Glomerular endothelial cell (primary cell): ENCODE data around the gene GTF2I. TPM values are rescaled to one million over a fixed set of nuclear protein-coding genes. Genes with fewer than 3 reads are reported as not detected.
"Not testable (repeated sequence)": the region's sequence is repeated elsewhere in the genome, so short reads cannot be mapped to it uniquely, and the experiment has no call there.

Experiments used
- DNase-seq: peaks from one replicate; pipeline ENCODE4 v3.0.0-alpha.2; 2011; ENCODE audit warnings: low read depth, low spot score; ENCODE audit errors: extremely low read depth
- total RNA-seq: library from RNA; depleted of rRNA; stranded (reverse); fragments of >200 nt; gene quantifications from 2 replicates; pipeline ENCODE4 v1.2.3, GENCODE V29; 2015

The GTF2I gene
- total RNA-seq, 1 donor from 2014 or later: 129 TPM

DNA sequence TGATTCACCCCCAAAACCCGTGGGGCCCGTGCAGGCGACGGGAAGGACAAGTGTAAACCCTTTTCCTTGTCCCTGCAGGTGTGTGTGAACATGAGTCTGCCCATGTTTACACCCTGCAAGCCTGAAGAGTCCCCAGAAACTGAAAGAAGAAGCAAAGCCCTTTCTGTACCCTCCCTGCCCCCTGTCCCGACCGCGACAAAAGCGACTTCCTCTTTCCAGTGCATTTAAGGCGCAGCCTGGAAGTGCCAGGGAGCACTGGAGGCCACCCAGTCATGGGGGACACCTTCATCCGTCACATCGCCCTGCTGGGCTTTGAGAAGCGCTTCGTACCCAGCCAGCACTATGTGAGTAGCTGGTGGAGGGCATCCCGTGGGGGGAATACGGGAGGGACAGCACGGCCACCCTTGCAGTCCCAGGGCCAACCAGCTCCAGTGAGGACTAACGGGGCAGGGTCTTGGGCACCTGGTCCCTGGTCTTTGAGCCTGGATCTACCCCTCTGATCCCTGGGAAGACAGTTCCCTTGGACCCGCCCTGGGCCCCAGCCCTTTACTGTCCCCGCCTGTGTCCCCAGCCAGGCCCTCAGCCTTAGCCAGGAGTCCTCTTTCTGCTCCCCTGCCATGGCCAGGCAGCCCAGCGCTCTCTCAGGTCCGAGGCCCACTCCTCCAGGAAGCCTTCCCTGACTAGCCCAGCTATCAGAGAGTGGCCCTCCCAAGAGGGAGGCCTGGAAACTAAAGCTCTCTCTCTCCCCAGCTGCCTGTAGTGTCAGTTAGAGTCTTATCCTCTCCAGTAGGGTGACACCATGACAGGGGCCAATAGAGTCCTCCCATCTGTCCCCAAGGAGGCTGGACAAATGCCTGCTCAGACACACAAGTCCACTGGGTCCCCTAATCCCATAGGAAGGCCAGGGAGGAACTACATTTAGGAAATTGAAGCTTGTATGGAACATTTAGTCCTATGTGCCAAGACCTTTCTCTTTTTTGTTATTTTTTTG lies 116.5 kb downstream of the GTF2I start, which contains the start of gene NCF1:
TSS of gene NCF1 (plus strand) at position 252 of the 991 bp plus-strand sequence. CDS start at position 273, 21 bp downstream.
- not testable (repeated sequence) for DNase-seq

DNA sequence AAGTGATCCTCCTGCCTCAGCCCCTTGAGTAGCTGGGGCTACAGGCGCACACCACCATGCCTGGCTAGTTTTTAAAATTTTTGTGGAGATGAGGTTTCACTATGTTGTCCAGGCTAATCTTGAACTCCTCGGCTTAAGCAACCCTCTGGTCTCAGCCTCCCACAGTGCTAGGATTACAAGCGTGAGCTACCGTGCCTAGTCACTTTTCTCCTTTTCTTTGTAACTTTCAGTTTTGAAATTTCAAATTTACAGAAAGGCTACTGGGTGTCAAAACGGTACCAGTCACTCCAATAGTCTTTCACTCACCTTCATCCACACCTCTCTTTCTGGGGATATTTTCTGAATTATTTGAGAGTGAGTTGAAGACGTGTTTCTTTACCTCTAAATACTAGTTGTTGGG lies 117.6 kb downstream of the GTF2I start:
- DNase-seq: not testable (repeated sequence)

DNA sequence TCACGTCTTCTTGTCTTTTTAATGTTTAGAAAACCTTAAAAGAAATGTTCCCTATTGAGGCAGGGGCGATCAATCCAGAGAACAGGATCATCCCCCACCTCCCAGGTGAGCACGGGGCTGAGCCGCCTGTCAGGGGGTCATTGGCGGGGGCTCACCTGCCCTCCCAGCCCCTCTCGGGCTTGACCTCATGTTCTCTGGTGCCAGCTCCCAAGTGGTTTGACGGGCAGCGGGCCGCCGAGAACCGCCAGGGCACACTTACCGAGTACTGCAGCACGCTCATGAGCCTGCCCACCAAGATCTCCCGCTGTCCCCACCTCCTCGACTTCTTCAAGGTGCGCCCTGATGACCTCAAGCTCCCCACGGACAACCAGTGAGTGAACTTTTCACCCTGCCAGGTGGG lies 121.5 kb downstream of the GTF2I start:
- not testable (repeated sequence) for DNase-seq

DNA sequence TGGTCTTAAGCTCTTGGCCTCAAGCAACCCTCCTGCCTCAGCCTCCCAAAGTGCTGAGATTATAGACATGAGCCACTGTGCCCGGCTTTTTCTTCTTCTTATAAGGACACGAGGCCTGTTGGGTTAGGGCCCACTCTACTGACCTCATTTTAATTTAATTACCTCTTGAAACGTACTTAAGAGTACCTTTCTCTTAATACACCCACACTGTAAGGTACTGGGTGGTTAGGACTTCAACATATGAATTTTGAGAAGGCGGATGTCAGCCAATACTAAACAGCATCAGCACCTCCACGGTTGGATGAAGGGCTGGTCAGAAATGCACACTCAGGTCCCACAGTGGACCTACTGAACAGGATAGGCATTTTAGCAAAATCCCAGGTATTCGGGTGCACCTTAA lies 124.2 kb downstream of the GTF2I start:
- DNase-seq: not testable (repeated sequence)

DNA sequence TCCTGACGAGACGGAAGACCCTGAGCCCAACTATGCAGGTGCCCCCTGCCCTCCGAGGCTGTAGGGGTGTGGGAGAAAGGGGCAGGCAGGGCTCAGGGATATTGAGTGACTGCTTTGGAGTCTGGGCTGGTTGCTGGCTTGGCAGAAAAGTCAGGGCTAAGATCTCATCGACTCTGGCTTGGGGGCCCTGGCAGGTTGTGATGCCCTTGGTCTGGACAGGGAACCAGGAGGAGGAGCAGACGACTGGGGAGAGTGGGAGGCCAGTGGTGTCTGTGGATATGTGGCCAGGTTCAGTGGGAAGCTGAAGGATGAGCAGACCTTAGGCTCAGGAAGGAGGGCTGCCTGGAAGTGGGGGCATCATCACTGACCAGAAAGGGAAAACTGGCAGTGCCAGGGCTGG lies 126.1 kb downstream of the GTF2I start:
- DNase-seq: not testable (repeated sequence)

DNA sequence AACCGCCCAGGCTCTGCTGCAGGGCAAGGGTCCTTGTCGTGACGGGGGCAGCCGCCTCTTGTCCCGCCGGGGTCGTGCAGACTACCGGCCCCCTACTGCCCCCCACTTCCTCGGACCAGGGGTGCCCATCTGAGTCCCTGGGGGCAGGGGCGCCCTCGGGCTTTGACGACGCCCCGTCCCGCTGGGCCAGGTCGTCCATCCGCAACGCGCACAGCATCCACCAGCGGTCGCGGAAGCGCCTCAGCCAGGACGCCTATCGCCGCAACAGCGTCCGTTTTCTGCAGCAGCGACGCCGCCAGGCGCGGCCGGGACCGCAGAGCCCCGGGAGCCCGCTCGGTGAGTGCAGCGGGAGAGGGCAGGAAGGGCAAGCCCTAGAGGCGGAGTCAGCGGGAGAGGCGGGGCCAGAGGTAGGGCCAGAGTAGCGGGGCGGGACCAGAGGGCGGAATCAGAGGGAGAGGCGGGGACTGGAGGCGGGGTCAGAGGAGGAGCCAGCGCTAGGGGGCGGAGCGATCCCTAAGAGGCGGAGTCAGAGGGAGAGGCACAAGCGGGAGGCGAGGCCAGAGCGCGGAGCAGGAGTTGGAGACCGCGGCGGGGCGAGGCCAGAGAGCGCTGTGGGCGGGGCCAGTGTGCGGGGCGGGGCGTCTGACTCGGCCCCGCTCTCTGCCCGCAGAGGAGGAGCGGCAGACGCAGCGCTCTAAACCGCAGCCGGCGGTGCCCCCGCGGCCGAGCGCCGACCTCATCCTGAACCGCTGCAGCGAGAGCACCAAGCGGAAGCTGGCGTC lies 131.0 kb downstream of the GTF2I start:
- DNase-seq: peak; percentile 9

DNA sequence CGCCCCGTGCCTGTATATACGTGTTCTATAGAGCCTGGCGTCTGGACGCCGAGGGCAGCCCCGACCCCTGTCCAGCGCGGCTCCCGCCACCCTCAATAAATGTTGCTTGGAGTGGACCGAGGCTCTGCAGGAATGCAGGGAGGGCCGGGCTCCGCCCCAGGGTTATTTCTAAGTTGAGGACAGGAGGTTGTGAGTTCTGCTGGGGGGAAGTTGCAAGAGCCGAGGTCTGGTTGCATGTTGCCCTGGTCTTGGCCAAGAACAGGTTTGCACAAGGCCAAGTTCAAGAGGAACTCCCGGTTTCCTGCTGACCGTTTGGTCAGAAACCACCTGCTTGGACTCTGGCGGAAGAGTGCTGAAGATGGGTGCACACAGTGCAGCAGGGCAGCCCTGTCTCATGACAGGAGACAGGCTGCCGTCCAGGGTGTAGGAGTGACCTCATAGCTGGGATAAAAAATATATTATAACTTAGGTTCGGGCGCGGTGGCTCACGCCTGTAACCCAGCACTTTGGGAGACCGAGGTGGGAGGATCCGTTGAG lies 131.8 kb downstream of the GTF2I start:
- DNase-seq: not testable (repeated sequence)

DNA sequence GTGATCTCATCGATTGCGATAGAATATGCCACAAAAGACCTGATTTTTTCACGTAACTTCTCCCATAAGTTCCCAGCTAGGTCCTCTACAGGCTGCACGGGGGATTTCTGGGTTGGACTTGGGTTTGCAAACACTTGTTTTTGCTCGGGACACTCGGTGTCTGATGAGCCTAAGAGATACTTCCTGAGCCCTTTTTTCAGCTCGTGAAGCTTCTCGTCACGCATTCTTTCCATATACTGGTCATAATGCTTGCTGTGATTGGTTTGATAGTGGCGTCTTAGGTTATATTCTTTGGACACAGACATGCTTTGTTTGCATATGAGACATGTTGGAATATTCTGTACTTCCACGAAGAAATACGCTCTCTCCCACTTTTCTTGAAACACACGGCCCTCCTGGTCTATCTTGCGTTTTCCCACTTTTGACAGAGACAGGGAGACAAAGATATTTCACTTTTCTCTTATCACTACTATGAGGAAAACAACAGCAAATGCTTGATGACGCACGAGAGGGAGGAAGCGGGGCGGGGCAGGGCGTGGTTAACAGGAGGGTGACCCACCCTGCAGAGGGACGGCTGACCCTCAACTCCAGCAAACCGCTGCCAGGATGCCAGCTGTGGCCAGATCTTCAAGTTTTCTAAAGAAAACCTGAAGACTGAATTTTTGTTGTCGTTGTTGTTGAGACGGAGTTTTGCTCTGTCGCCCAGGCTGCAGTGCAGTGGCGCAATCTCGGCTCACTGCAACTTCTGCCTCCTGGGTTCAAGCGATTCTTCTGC lies 140.5 kb downstream of the GTF2I start:
- DNase-seq: not testable (repeated sequence)

DNA sequence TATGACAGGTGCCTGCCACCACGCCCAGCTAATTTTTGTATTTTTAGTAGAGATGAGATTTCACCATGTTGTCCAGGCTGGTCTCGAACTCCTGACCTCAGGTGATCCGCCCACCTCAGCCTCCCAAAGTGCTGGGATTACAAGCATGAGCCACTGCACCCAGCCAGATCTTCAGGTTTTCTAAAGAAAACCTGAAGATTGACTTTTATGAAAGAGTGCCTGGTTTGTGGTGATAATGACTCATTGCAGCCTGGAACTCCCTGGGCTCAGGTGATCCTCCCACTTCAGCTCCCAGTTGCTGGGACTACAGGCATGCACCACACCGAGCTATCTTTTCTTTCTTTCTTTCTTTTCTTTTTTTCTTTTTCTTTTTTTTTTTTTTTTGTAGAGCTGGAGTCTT lies 141.1 kb downstream of the GTF2I start:
- DNase-seq: not testable (repeated sequence)

Other genes with a start within 250 kb of the GTF2I start
- gene GTF2IRD1, start 203.8 kb upstream of the GTF2I start, total RNA-seq: 13.6 and 13.8 TPM in 2 replicates
- 0.73 TPM in 1 of 2 replicates, not detected in the other for gene NCF1, start 116.3 kb downstream of the GTF2I start, total RNA-seq
- 1.8 and 3.9 TPM in 2 replicates for gene GTF2IRD2, start 193.9 kb downstream of the GTF2I start, total RNA-seq